GM12865 (cell line): ENCODE data around the gene CCDC122.

ENCODE experiments used
- DNase-seq: peaks from one replicate; pipeline ENCODE4 v3.0.0; 2010; ENCODE audit warnings: low read depth
- H3K4me3 ChIP-seq: 2 replicates; pipeline ENCODE4 v1.5.1; 2011; ENCODE audit warnings: mild to moderate bottlenecking, low read depth, low read length, control low read depth
- CTCF ChIP-seq: IDR thresholded peaks from 2 replicates; pipeline ENCODE4 v1.5.1; 2011; ENCODE audit warnings: low read length, control low read depth, low read depth, inconsistent platforms; ENCODE audit not compliant: insufficient read depth; ENCODE audit errors: missing control alignments

Gene CCDC122

GRCh38 chr13:43861863-43862262 is 17.7 kb downstream of the CCDC122 start:
- no peak for DNase-seq
- no peak overlapping the region for H3K4me3 ChIP-seq
- no peak for TF ChIP-seq CTCF

- no peak for DNase-seq
- TF ChIP-seq CTCF = no peak
- no peak overlapping the region for H3K4me3 ChIP-seq
Observed at GRCh38 chr13:43852923-43853404, 26.6 kb downstream of the CCDC122 start.

GRCh38 chr13:43850873-43851272 is 28.7 kb downstream of the CCDC122 start:
- H3K4me3 ChIP-seq = no peak overlapping the region
- no peak for DNase-seq
- TF ChIP-seq CTCF = no peak

GRCh38 chr13:43848001-43848649 is 31.4 kb downstream of the CCDC122 start:
- no peak for TF ChIP-seq CTCF
- no peak for DNase-seq

GRCh38 chr13:43846496-43847158 is 32.9 kb downstream of the CCDC122 start:
- no peak overlapping the region for H3K4me3 ChIP-seq
- TF ChIP-seq CTCF = no peak
- DNase-seq = no peak

More at GRCh38 chr13:43848001-43848649, 31.4 kb downstream of the CCDC122 start:
- no peak overlapping the region for H3K4me3 ChIP-seq

- no peak for DNase-seq
- no peak overlapping the region for H3K4me3 ChIP-seq
Observed at GRCh38 chr13:43838909-43839308, 40.6 kb downstream of the CCDC122 start.

More at GRCh38 chr13:43838909-43839308, 40.6 kb downstream of the CCDC122 start:
- no peak for TF ChIP-seq CTCF
